ENCODE results near the gene BABAM2. TPM values are rescaled to one million over a fixed set of nuclear protein-coding genes. Genes with fewer than 3 reads are reported as not detected.

Gene BABAM2
- polyA plus RNA-seq, 3 donors: 33.2 to 52.8 (median 49.3) TPM

DNA sequence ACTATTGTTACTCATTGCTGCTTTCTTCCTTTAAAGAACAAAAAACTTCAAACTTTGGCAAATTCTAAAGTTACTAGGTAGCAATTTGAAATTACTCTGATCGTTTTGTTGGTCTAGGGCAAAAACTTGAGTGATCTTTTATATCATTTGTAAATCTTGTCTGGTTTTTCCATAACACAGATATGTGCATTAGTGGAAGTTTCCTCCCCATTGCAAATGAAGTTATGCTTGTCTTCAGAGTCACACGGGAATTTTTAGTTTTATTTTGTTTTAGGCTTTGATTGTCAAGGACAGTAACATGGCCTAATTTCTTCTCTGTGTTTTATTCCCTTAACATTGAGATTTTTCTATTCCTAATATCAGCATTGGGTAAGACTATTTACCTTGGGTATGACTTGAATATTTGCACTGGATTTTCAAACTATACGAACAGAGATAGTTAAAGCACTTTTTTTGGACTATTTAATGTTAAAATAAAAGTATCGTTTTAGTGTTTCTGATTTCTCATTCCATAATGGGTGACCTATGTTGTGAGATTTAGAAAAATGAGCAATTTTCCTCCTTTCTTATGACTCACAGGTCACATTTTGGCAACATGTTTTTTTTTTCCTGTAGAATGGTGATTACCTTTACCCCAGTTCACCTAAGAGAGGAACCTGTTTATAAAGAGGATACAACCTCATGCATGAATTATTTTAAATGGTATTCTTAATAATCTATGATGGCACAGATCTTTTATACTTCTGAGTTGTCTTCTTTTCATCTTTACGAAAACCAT is 65.0 kb downstream of the BABAM2 start:
- peaks cover 72% of the 10 kb centered on the region for H3K79me2 ChIP-seq (ENCODE audit: insufficient read depth, low read length)
- H3K27ac Mint-ChIP-seq: peak overlapping the region; percentile 85 to 98 (median 94)
- H3K4me1 Mint-ChIP-seq: peaks cover 82% of the 10 kb centered on the region
- no peaks in the 10 kb centered on the region for H3K9me3 ChIP-seq (replicated peaks in 1 of 2; ENCODE audit: control insufficient read depth in 1 of 2, insufficient read depth in 1 of 2, low read length in 2 of 2)
- peak overlapping the region in 1 of 3 experiments; percentile 51 for H3K4me3 ChIP-seq (replicated peaks in 1 of 3; ENCODE audit: low read depth in 2 of 3, low read length in 3 of 3)
- peak in 2 of 3 donors; percentile 44 to 49 for DNase-seq
- TF ChIP-seq, protein P1, sequence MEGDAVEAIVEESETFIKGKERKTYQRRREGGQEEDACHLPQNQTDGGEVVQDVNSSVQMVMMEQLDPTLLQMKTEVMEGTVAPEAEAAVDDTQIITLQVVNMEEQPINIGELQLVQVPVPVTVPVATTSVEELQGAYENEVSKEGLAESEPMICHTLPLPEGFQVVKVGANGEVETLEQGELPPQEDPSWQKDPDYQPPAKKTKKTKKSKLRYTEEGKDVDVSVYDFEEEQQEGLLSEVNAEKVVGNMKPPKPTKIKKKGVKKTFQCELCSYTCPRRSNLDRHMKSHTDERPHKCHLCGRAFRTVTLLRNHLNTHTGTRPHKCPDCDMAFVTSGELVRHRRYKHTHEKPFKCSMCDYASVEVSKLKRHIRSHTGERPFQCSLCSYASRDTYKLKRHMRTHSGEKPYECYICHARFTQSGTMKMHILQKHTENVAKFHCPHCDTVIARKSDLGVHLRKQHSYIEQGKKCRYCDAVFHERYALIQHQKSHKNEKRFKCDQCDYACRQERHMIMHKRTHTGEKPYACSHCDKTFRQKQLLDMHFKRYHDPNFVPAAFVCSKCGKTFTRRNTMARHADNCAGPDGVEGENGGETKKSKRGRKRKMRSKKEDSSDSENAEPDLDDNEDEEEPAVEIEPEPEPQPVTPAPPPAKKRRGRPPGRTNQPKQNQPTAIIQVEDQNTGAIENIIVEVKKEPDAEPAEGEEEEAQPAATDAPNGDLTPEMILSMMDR (IDR thresholded peaks at IDR 0.05): no peak
- intact Hi-C loops (cut with micrococcal nuclease): loop anchor here (5.0 to 10.0 kb wide), 2 partner anchors 63 to 439 kb away; partner anchors contain the start of genes BABAM2 (in 1 of the 2), FOSL2 (in 1 of the 2) and RBKS (in 1 of the 2)
- H3K9ac ChIP-seq (ENCODE audit: insufficient read depth, low read length, poor library complexity, severe bottlenecking): no peak overlapping the region
- no peaks in the 10 kb centered on the region for H3K27me3 ChIP-seq (ENCODE audit: control insufficient read depth in 2 of 2, insufficient read depth in 2 of 2, low read length in 2 of 2)
- H3K27me3 Mint-ChIP-seq (ENCODE audit: low read depth in 3 of 3): no peaks in the 10 kb centered on the region
- H3K36me3 ChIP-seq (replicated peaks in 1 of 2; ENCODE audit: control insufficient read depth in 1 of 2, insufficient read depth in 2 of 2, low read length in 2 of 2): no peaks in the 10 kb centered on the region
- H3K4me2 ChIP-seq (replicated peaks; ENCODE audit: extremely low read depth, low read length, poor library complexity, severe bottlenecking): peak overlapping the region; percentile 43
- peaks cover 74 to 83% of the 10 kb centered on the region in 2 donors for H3K4me1 ChIP-seq (ENCODE audit: control insufficient read depth in 1 of 2, insufficient read depth in 2 of 2, low read length in 2 of 2)
- H3K27ac ChIP-seq (ENCODE audit: low read depth in 1 of 2, low read length in 2 of 2): peak overlapping the region; percentile 52 to 87
- peaks cover 0 to 14% (median 7%) of the 10 kb centered on the region in 7 donors for H3K9me3 Mint-ChIP-seq
- peak overlapping the region; percentile 37 to 66 for H3K4me3 Mint-ChIP-seq
- H4K20me1 ChIP-seq (ENCODE audit: insufficient read depth, low read length): no peaks in the 10 kb centered on the region
- H2AFZ ChIP-seq (ENCODE audit: insufficient read depth, low read depth, low read length, poor library complexity, severe bottlenecking): no peak overlapping the region
- no CpG with 5 or more reads among the region's 5 CpGs for WGBS (ENCODE audit: insufficient coverage)
- peaks cover 18 to 20% of the 10 kb centered on the region in 2 donors for H3K36me3 Mint-ChIP-seq

DNA sequence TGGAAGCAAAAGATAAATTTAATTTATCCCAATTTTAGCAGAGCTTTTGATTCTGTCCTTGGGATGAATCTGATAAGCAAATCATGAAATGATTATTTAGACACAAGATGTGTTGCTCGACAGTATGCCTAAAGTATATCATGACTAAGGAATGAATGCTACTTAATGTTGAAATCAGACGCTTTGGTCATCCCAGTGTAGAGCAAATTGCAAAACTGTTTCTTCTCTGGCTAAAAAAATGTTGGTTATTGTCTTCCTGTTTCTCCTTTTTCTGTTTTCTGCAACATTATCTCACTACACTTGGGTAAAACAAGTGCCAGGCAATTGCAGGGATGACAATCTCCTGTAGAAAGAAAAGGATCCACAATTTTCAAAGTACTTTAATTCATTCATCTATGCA is 66.4 kb downstream of the BABAM2 start:
- Mint-ChIP-seq H3K4me1 (peaks cover 84% of the 10 kb centered on the region), H3K27me3 (ENCODE audit: low read depth in 3 of 3) (no peaks in the 10 kb centered on the region), H3K9me3 (peaks cover 0 to 5% (median 3%) of the 10 kb centered on the region in 7 donors), H3K36me3 (peaks cover 10 to 12% of the 10 kb centered on the region in 2 donors), H3K4me3 (no peak overlapping the region), H3K27ac (peak overlapping the region; percentile 85 to 98 (median 94))
- WGBS (ENCODE audit: insufficient coverage): 0% methylated on average over 1 of the region's 2 CpGs
- H3K9ac ChIP-seq (ENCODE audit: insufficient read depth, low read length, poor library complexity, severe bottlenecking): no peak overlapping the region
- no peak overlapping the region for H2AFZ ChIP-seq (ENCODE audit: insufficient read depth, low read depth, low read length, poor library complexity, severe bottlenecking)
- H3K9me3 ChIP-seq (replicated peaks in 1 of 2; ENCODE audit: control insufficient read depth in 1 of 2, insufficient read depth in 1 of 2, low read length in 2 of 2): no peaks in the 10 kb centered on the region
- intact Hi-C loops (cut with micrococcal nuclease): loop anchor here (5.0 to 10.0 kb wide), 2 partner anchors 65 to 438 kb away; partner anchors contain the start of genes BABAM2 (in 1 of the 2), FOSL2 (in 1 of the 2) and RBKS (in 1 of the 2)
- no peaks in the 10 kb centered on the region for H4K20me1 ChIP-seq (ENCODE audit: insufficient read depth, low read length)
- H3K4me1 ChIP-seq (ENCODE audit: control insufficient read depth in 1 of 2, insufficient read depth in 2 of 2, low read length in 2 of 2): peaks cover 80 to 93% of the 10 kb centered on the region in 2 donors
- peaks cover 72% of the 10 kb centered on the region for H3K79me2 ChIP-seq (ENCODE audit: insufficient read depth, low read length)
- peak overlapping the region in 1 of 2 donors; percentile 87 for H3K27ac ChIP-seq (ENCODE audit: low read depth in 1 of 2, low read length in 2 of 2)
- no peaks in the 10 kb centered on the region for H3K36me3 ChIP-seq (replicated peaks in 1 of 2; ENCODE audit: control insufficient read depth in 1 of 2, insufficient read depth in 2 of 2, low read length in 2 of 2)
- TF ChIP-seq, protein P1 (IDR thresholded peaks at IDR 0.05): no peak
- H3K4me2 ChIP-seq (replicated peaks; ENCODE audit: extremely low read depth, low read length, poor library complexity, severe bottlenecking): peak overlapping the region; percentile 47
- H3K4me3 ChIP-seq (replicated peaks in 1 of 3; ENCODE audit: low read depth in 2 of 3, low read length in 3 of 3): peak overlapping the region in 1 of 3 experiments; percentile 51
- peak; percentile 77 to 95 (median 87) for DNase-seq
- no peaks in the 10 kb centered on the region for H3K27me3 ChIP-seq (ENCODE audit: control insufficient read depth in 2 of 2, insufficient read depth in 2 of 2, low read length in 2 of 2)
